ENCODE measurements around the gene CADM1. TPM values are rescaled to one million over a fixed set of nuclear protein-coding genes. Genes with fewer than 3 reads are reported as not detected.

CADM1 gene
- total RNA-seq, 1 donor = 86.5 TPM

- H3K9me3 ChIP-seq (ENCODE audit: low read depth, low read length) = no peaks in the 10 kb centered on the region
- DNase-seq (ENCODE audit: insufficient read length, low spot score, missing footprints) = peak; percentile 56
- no peaks in the 10 kb centered on the region for H4K20me1 ChIP-seq (ENCODE audit: insufficient read depth, low read length)
- H3K4me1 ChIP-seq (ENCODE audit: insufficient read depth, low read length) = no peaks in the 10 kb centered on the region
- no peaks in the 10 kb centered on the region for H3K79me2 ChIP-seq (ENCODE audit: insufficient read depth, low read length)
- H2AFZ ChIP-seq (ENCODE audit: low read length) = no peak overlapping the region
- no peak overlapping the region for H3K4me3 ChIP-seq (ENCODE audit: insufficient read depth, low read length)
- no peaks in the 10 kb centered on the region for H3K36me3 ChIP-seq (ENCODE audit: insufficient read depth, low read length)
- H3K4me2 ChIP-seq (ENCODE audit: insufficient read depth, low read length) = no peak overlapping the region
- H3K27ac ChIP-seq (ENCODE audit: low read depth, low read length) = no peak overlapping the region
- H3K27me3 ChIP-seq (ENCODE audit: insufficient read depth, low read length) = no peaks in the 10 kb centered on the region
- TF ChIP-seq CTCF (IDR thresholded peaks at IDR 0.05; ENCODE audit: extremely low read depth, low read depth, low read length) = no peak
Measured at GRCh38 chr11:115155320-115155719, 348.9 kb downstream of the CADM1 start.

- H3K27me3 ChIP-seq (ENCODE audit: insufficient read depth, low read length) = no peaks in the 10 kb centered on the region
- no peak overlapping the region for H3K4me2 ChIP-seq (ENCODE audit: insufficient read depth, low read length)
- no peak overlapping the region for H2AFZ ChIP-seq (ENCODE audit: low read length)
- no peak overlapping the region for H3K27ac ChIP-seq (ENCODE audit: low read depth, low read length)
- no peaks in the 10 kb centered on the region for H3K4me1 ChIP-seq (ENCODE audit: insufficient read depth, low read length)
- no peak overlapping the region for H3K4me3 ChIP-seq (ENCODE audit: insufficient read depth, low read length)
- no peaks in the 10 kb centered on the region for H4K20me1 ChIP-seq (ENCODE audit: insufficient read depth, low read length)
- peak; percentile 52 for DNase-seq (ENCODE audit: insufficient read length, low spot score, missing footprints)
- no peak for TF ChIP-seq CTCF (IDR thresholded peaks at IDR 0.05; ENCODE audit: extremely low read depth, low read depth, low read length)
- H3K79me2 ChIP-seq (ENCODE audit: insufficient read depth, low read length) = no peaks in the 10 kb centered on the region
- no peaks in the 10 kb centered on the region for H3K9me3 ChIP-seq (ENCODE audit: low read depth, low read length)
- H3K36me3 ChIP-seq (ENCODE audit: insufficient read depth, low read length) = no peaks in the 10 kb centered on the region
Measured at GRCh38 chr11:115154355-115154736, 349.9 kb downstream of the CADM1 start.

- Histone ChIP-seq H4K20me1 (ENCODE audit: insufficient read depth, low read length) (no peaks in the 10 kb centered on the region), H3K4me3 (ENCODE audit: insufficient read depth, low read length) (no peak overlapping the region), H2AFZ (ENCODE audit: low read length) (no peak overlapping the region), H3K27ac (ENCODE audit: low read depth, low read length) (no peak overlapping the region), H3K4me1 (ENCODE audit: insufficient read depth, low read length) (no peaks in the 10 kb centered on the region), H3K79me2 (ENCODE audit: insufficient read depth, low read length) (no peaks in the 10 kb centered on the region), H3K36me3 (ENCODE audit: insufficient read depth, low read length) (no peaks in the 10 kb centered on the region), H3K4me2 (ENCODE audit: insufficient read depth, low read length) (no peak overlapping the region), H3K9me3 (ENCODE audit: low read depth, low read length) (no peaks in the 10 kb centered on the region), H3K27me3 (ENCODE audit: insufficient read depth, low read length) (no peaks in the 10 kb centered on the region)
- TF ChIP-seq CTCF (IDR thresholded peaks at IDR 0.05; ENCODE audit: extremely low read depth, low read depth, low read length) = no peak
- no peak for DNase-seq (ENCODE audit: insufficient read length, low spot score, missing footprints)
Measured at GRCh38 chr11:115153731-115154354, 350.4 kb downstream of the CADM1 start.

DNA sequence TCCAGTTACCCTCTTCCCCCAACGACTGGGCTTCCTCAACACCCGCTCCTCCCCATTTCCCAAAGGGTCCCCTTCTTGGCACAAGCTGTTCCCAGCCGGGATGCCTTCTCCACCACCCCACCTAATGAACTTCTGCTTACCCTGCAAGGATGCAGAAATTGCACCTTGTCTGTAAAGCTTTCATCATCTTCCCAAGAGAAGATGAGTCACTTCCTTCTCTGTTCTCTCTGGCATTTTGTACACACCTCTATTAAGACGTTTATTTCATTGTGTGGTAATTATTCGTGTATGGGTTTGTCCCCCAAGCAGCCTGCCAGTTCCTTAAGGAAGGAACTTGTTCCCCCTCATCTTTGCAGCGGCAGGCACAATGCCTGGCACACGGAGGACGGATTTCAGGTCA, 351.1 kb downstream of the CADM1 start:
- Histone ChIP-seq H3K9me3 (ENCODE audit: low read depth, low read length) (no peaks in the 10 kb centered on the region), H3K27me3 (ENCODE audit: insufficient read depth, low read length) (no peaks in the 10 kb centered on the region), H3K79me2 (ENCODE audit: insufficient read depth, low read length) (no peaks in the 10 kb centered on the region), H3K27ac (ENCODE audit: low read depth, low read length) (no peak overlapping the region), H4K20me1 (ENCODE audit: insufficient read depth, low read length) (no peaks in the 10 kb centered on the region), H3K4me3 (ENCODE audit: insufficient read depth, low read length) (no peak overlapping the region), H3K4me2 (ENCODE audit: insufficient read depth, low read length) (no peak overlapping the region), H3K4me1 (ENCODE audit: insufficient read depth, low read length) (no peaks in the 10 kb centered on the region), H3K36me3 (ENCODE audit: insufficient read depth, low read length) (no peaks in the 10 kb centered on the region), H2AFZ (ENCODE audit: low read length) (no peak overlapping the region)
- no peak for DNase-seq (ENCODE audit: insufficient read length, low spot score, missing footprints)
- no peak for TF ChIP-seq CTCF (IDR thresholded peaks at IDR 0.05; ENCODE audit: extremely low read depth, low read depth, low read length)

Data from osteoblast (primary cell).